Measurements from ENCODE around the gene MIEF2. TPM values are rescaled to one million over a fixed set of nuclear protein-coding genes. Genes with fewer than 3 reads are reported as not detected.

MIEF2 gene
- total RNA-seq, 4 donors from 2014 or later = 2.9 to 9.5 (median 5.7) TPM

GRCh38 chr17:18235743-18236256 is 24.7 kb upstream of the MIEF2 start:
- no peak for DNase-seq (ENCODE audit: low spot score)
- no peak for TF ChIP-seq CTCF (IDR thresholded peaks at IDR 0.05)
- no peak for ATAC-seq (ENCODE audit: low FRiP score)

GRCh38 chr17:18236494-18236893 is 24.0 kb upstream of the MIEF2 start:
- ATAC-seq (ENCODE audit: low FRiP score) = no peak

GRCh38 chr17:18237461-18237860 is 23.0 kb upstream of the MIEF2 start:
- no peak for ATAC-seq (ENCODE audit: low FRiP score)
- no peak for DNase-seq (ENCODE audit: low spot score)
- no peak for TF ChIP-seq CTCF (IDR thresholded peaks at IDR 0.05)

More at GRCh38 chr17:18236494-18236893, 24.0 kb upstream of the MIEF2 start:
- no peak for DNase-seq (ENCODE audit: low spot score)
- TF ChIP-seq CTCF (IDR thresholded peaks at IDR 0.05) = no peak

GRCh38 chr17:18238299-18238698 is 22.2 kb upstream of the MIEF2 start:
- no peak for ATAC-seq (ENCODE audit: low FRiP score)
- DNase-seq (ENCODE audit: low spot score) = no peak
- TF ChIP-seq CTCF (IDR thresholded peaks at IDR 0.05) = no peak

- no peak for DNase-seq (ENCODE audit: low spot score)
- no peak for TF ChIP-seq CTCF (IDR thresholded peaks at IDR 0.05)
- no peak for ATAC-seq (ENCODE audit: low FRiP score)
These were observed 20.0 kb upstream of the MIEF2 start for GRCh38 chr17:18240449-18240848.

- DNase-seq (ENCODE audit: low spot score) (no peak), ATAC-seq (ENCODE audit: low FRiP score) (no peak)
- no peak for TF ChIP-seq CTCF (IDR thresholded peaks at IDR 0.05)
These were observed 19.1 kb upstream of the MIEF2 start for GRCh38 chr17:18241229-18241871.
